Anterior cingulate cortex (tissue), 58 donors: Measurements from ENCODE around the gene SLC2A2.

Experiments
- DNase-seq, 58 donors: peaks; one replicate each; lab custom pipeline; 2025; lab: John Stamatoyannopoulos, UW

SLC2A2 gene

GRCh38 chr3:171038342-171038741 is 11.8 kb upstream of the SLC2A2 start:
- no peak for DNase-seq

GRCh38 chr3:171028779-171029232 is 2.3 kb upstream of the SLC2A2 start:
- no peak for DNase-seq

GRCh38 chr3:171028025-171028778 is 1.7 kb upstream of the SLC2A2 start:
- peak in 25 of 58 donors; percentile 0 to 33 (median 6) for DNase-seq

- no peak for DNase-seq
Observed at GRCh38 chr3:171023566-171023965, 3.0 kb downstream of the SLC2A2 start.

- no peak for DNase-seq
Observed at GRCh38 chr3:171021377-171021776, 5.1 kb downstream of the SLC2A2 start.

- no peak for DNase-seq
Observed at GRCh38 chr3:171018156-171018935, 8.2 kb downstream of the SLC2A2 start.

GRCh38 chr3:171013822-171014748 is 12.4 kb downstream of the SLC2A2 start:
- DNase-seq, result no peak

GRCh38 chr3:171011873-171012336 is 14.6 kb downstream of the SLC2A2 start:
- no peak for DNase-seq

GRCh38 chr3:171011109-171011872 is 15.2 kb downstream of the SLC2A2 start:
- DNase-seq, result no peak

GRCh38 chr3:171007316-171007715 is 19.2 kb downstream of the SLC2A2 start:
- no peak for DNase-seq

- DNase-seq, result no peak
Observed at GRCh38 chr3:171005648-171006047, 20.9 kb downstream of the SLC2A2 start.

- DNase-seq, result peak in 5 of 58 donors; percentile 2 to 31 (median 16)
Observed at GRCh38 chr3:171001957-171002694, 24.4 kb downstream of the SLC2A2 start.

GRCh38 chr3:171001250-171001893 is 25.1 kb downstream of the SLC2A2 start:
- no peak for DNase-seq

GRCh38 chr3:171000281-171000680 is 26.2 kb downstream of the SLC2A2 start:
- peak in 1 of 58 donors; percentile 1 for DNase-seq

- peak in 1 of 58 donors; percentile 24 for DNase-seq
Observed at GRCh38 chr3:170999737-171000242, 26.7 kb downstream of the SLC2A2 start.

GRCh38 chr3:170997961-170998913 is 28.3 kb downstream of the SLC2A2 start:
- peak in 1 of 58 donors; percentile 50 for DNase-seq

GRCh38 chr3:170992854-170993253 is 33.7 kb downstream of the SLC2A2 start:
- no peak for DNase-seq
